Panc1 (cell line): ENCODE results near the gene RFX1. TPM values are rescaled to one million over a fixed set of nuclear protein-coding genes. Genes with fewer than 3 reads are reported as not detected.

Experiments used
- ATAC-seq: fragments of 200-7000 bp; cut with Tn5 transposase; 2 replicates; pipeline ENCODE4 v1.9.1; 2020; ENCODE audit warnings: mild to moderate bottlenecking, moderate library complexity
- BruUV-seq: library from RNA; stranded (reverse); fragments of 400-500 nt; replicated peaks from 2 replicates; lab custom pipeline; 2021; lab: Mats Ljungman, UMichigan
- CTCF ChIA-PET: fragments of 300-600 bp; sonication (Branson Sonifier 250); formaldehyde crosslinking; loops from one replicate; lab custom pipeline; 2022; ENCODE audit warnings: antibody characterized with exemption; lab: Charles Lee
- POLR2A ChIA-PET: fragments of 300-600 bp; sonication (Branson Sonifier 250); formaldehyde crosslinking; loops from one replicate; lab custom pipeline; 2022; ENCODE audit warnings: antibody characterized with exemption; lab: Charles Lee
- DNase-seq: peaks from one replicate; pipeline ENCODE4 v3.0.0-alpha.2; 2010; ENCODE audit warnings: low read depth, low spot score
- H3K27ac ChIP-seq: 2 replicates; pipeline ENCODE4 v1.5.1; 2011; ENCODE audit warnings: mild to moderate bottlenecking, low read length, inconsistent platforms
- H3K27me3 ChIP-seq: fragments of 200-500 bp; sonication (Bioruptor generic); 2 replicates; pipeline ENCODE4 v1.6.0; 2014; ENCODE audit warnings: low read length, inconsistent platforms; ENCODE audit not compliant: control insufficient read depth, insufficient read depth
- H3K36me3 ChIP-seq: fragments of 200-500 bp; sonication (Bioruptor generic); 2 replicates; pipeline ENCODE4 v1.5.1; 2014; ENCODE audit warnings: inconsistent platforms, mild to moderate bottlenecking, low read length, moderate library complexity; ENCODE audit not compliant: control insufficient read depth, insufficient read depth
- H3K4me1 ChIP-seq: 2 replicates; pipeline ENCODE4 v1.5.1; 2011; ENCODE audit warnings: inconsistent platforms, mild to moderate bottlenecking, low read length, moderate library complexity; ENCODE audit not compliant: control insufficient read depth, insufficient read depth
- H3K4me3 ChIP-seq, 2 experiments: 2 replicates each; pipeline ENCODE4 v1.5.1; 2011 to 2012; ENCODE audit warnings: low read depth in 2 of 2, low read length in 2 of 2, mild to moderate bottlenecking in 2 of 2, inconsistent platforms in 1 of 2, moderate library complexity in 1 of 2
- H3K9me3 ChIP-seq: fragments of 200-500 bp; sonication (Bioruptor generic); 2 replicates; pipeline ENCODE4 v1.5.1; 2014; ENCODE audit warnings: low read depth, mild to moderate bottlenecking, inconsistent platforms, low read length, moderate library complexity; ENCODE audit not compliant: control insufficient read depth, insufficient read depth
- CTCF ChIP-seq: fragments of 450-650 bp; IDR thresholded peaks from 2 replicates; pipeline ENCODE4 v1.5.1; 2017; ENCODE audit warnings: mild to moderate bottlenecking
- POLR2AphosphoS5 ChIP-seq: IDR thresholded peaks from 2 replicates; pipeline ENCODE4 v1.6.1; 2012; ENCODE audit warnings: mild to moderate bottlenecking, low read depth, low read length, moderate library complexity
- REST ChIP-seq, 2 experiments: IDR thresholded peaks; 2 replicates each; pipeline ENCODE4 v1.6.1; 2011 to 2012; ENCODE audit warnings: low read depth in 2 of 2, control low read depth in 1 of 2, low read length in 1 of 2, mild to moderate bottlenecking in 1 of 2, moderate library complexity in 1 of 2; ENCODE audit not compliant: insufficient read depth in 1 of 2
- SIN3A ChIP-seq: IDR thresholded peaks from 2 replicates; pipeline ENCODE4 v1.6.1; 2012; ENCODE audit warnings: low read depth, mild to moderate bottlenecking, low read length, moderate library complexity, borderline replicate concordance; ENCODE audit not compliant: insufficient read depth
- TCF7L2 ChIP-seq: IDR thresholded peaks from 2 replicates; pipeline ENCODE4 v1.6.1; 2011; ENCODE audit warnings: mild to moderate bottlenecking, low read depth, low read length, inconsistent platforms
- in situ Hi-C: cut with HindIII; loops from 2 replicates; pipeline ENCODE4 v1.10.0; 2016; ENCODE audit warnings: low sequenced_read_pairs, low pct_unique_long_range_greater_than_20kb
- intact Hi-C: fragments of 100-400 bp; cut with micrococcal nuclease; formaldehyde crosslinking; loops from one replicate; pipeline ENCODE4 v1.10.0; 2022; ENCODE audit not compliant: unreplicated experiment
- total RNA-seq: library from RNA; stranded (reverse); gene quantifications from one replicate; pipeline ENCODE4 v1.2.1, GENCODE V29; 2021; ENCODE audit not compliant: unreplicated experiment

The RFX1 gene
- total RNA-seq, 1 experiment from 2014 or later: 15.2 TPM

DNA sequence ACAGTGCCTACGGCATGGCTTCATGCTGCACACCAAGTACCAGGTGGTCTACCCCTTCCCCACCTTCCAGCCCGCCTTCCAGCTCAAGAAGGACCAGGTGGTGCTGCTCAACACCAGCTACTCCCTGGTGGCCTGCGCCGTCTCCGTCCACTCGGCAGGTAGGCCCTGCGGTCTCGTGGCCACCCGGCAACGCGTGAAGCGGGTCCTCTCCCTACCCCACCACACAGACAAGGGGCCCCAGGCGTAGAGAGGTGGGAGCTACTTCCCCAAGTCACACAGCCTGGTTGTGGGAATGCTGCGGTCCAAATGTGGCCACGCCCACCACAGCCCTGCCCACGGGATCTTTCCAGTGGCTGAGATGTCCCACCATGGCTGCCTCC lies 49.8 kb downstream of the RFX1 start:
- H3K9me3 ChIP-seq: no peaks in the 10 kb centered on the region
- in situ Hi-C loops (no loop called here), intact Hi-C loops (no loop called here)
- TF ChIP-seq REST (IDR thresholded peaks at IDR 0.05; ENCODE audit: insufficient read depth in 1 of 2, low read depth in 2 of 2, low read length in 1 of 2): no peak
- no peak for TF ChIP-seq TCF7L2
- TF ChIP-seq SIN3A: no peak
- no peak for TF ChIP-seq POLR2AphosphoS5
- TF ChIP-seq CTCF: no peak
- ChIA-PET CTCF (no interaction called here), POLR2A (interaction anchor here (0.7 kb wide), 1 partner anchor 26 kb away, joined by 8 read pairs; no protein-coding TSS in a partner anchor)
- no peaks in the 10 kb centered on the region for H3K27me3 ChIP-seq
- ATAC-seq (no peak), DNase-seq (no peak)
- no peak overlapping the region for H3K27ac ChIP-seq
- H3K4me3 ChIP-seq: no peak overlapping the region
- H3K36me3 ChIP-seq: no peaks in the 10 kb centered on the region; the same call in 1 of the 2 replicates
- no TSS peak for BruUV-seq
- peaks cover 6% of the 10 kb centered on the region for H3K4me1 ChIP-seq

DNA sequence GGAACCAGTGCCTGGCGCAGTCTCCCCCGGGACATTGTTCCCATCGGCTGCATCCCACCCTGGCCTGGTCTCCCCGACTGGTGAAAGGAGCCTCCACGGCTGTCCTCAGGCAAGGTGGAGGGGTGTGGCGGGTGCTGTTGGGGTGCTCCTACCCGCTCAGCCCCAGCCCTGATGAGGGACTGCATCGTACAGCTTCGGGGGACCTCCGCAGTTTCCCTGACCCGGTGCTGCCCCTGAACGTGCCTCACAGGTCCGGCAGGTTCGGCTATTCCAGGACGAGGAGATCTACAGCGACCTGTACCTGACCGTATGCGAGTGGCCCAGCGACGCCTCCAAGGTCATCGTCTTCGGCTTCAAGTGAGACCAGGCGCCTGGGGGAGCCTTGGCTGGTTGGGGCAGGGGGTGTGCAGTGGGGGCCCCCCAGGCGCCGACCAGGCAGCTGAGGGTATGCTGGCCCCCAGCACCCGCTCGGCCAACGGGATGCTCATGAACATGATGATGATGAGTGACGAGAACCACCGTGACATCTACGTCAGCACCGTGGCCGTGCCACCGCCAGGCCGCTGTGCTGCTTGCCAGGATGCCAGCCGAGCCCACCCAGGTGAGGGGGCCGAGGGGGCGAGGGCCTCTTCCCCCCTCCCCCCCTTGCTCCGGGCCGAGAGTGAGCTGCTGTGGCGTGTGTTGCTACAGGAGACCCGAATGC lies 50.3 kb downstream of the RFX1 start:
- CTCF ChIA-PET: no interaction called here

More for the DNA sequence above, 50.3 kb downstream of the RFX1 start:
- intact Hi-C loops: no loop called here
- Histone ChIP-seq H3K4me3 (no peak overlapping the region), H3K27ac (no peak overlapping the region), H3K9me3 (no peaks in the 10 kb centered on the region), H3K27me3 (no peaks in the 10 kb centered on the region), H3K36me3 (no peaks in the 10 kb centered on the region; the same call in 1 of the 2 replicates), H3K4me1 (peaks cover 6% of the 10 kb centered on the region)
- DNase-seq: no peak
- BruUV-seq: no TSS peak
- POLR2A ChIA-PET: interaction anchor here (0.7 kb wide), 1 partner anchor 25 kb away, joined by 8 read pairs; no protein-coding TSS in a partner anchor
- no peak for TF ChIP-seq CTCF
- no peak for TF ChIP-seq TCF7L2
- no peak for TF ChIP-seq POLR2AphosphoS5
- no peak for TF ChIP-seq SIN3A
- TF ChIP-seq REST (IDR thresholded peaks at IDR 0.05; ENCODE audit: insufficient read depth in 1 of 2, low read depth in 2 of 2, low read length in 1 of 2): no peak
- ATAC-seq: no peak
- in situ Hi-C loops: no loop called here
